HG03064 (cell line): ENCODE measurements around the gene RAB3B.
"Not testable (repeated sequence)": the region's sequence is repeated elsewhere in the genome, so short reads cannot be mapped to it uniquely, and the experiment has no call there.

Experiments used
- ATAC-seq: cut with Tn5 transposase; IDR thresholded peaks from one replicate; pipeline ENCODE4 v1.9.1; 2021; ENCODE audit warnings: low read depth; ENCODE audit not compliant: unreplicated experiment

RAB3B gene

GRCh38 chr1:51989582-51990477, 670 bp downstream of the RAB3B start:
- ATAC-seq: no peak

- ATAC-seq: no peak
These were observed 2.2 kb downstream of the RAB3B start for GRCh38 chr1:51988254-51988653.

DNA sequence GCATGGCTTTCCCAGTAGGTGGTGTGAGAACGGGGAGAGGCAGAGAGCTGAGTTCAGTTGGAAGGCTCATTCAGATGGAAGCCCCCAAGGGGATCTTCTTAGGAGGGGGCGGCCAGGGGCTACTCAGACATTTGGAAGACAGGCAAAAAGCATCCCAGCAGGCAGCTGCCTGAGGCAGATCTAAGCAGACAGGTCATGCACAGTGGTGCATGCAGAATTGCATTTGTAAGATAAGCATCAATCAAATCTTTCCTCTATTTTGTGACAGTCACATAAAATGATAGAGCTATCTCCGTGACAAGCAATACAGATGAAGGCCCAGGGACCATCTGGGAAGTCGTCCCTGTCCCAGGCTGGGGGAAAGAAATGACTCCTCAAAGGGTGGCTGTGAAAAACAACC, 3.8 kb downstream of the RAB3B start:
- ATAC-seq: no peak

- ATAC-seq: no peak
These were observed 8.3 kb downstream of the RAB3B start for GRCh38 chr1:51982161-51982560.

GRCh38 chr1:51981555-51981954, 8.9 kb downstream of the RAB3B start:
- no peak for ATAC-seq

DNA sequence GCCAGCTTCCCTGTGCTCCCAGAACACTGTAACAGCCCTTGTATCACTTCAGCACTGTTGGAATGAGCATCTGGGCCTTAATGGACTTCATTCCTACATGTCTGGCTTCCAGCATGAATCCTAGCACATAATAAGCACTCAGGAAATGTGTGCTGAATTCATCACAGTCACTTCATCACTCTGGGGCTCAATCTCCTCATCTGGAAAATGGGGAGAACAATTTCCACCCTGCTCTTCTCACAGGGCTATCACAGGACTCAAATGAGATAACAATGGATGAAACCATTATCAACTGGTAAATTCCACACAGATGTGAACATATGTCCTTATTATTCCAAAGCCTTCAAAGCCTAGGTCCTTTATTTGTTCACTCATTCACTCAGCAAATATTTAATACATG, 12.4 kb downstream of the RAB3B start:
- ATAC-seq: no peak

DNA sequence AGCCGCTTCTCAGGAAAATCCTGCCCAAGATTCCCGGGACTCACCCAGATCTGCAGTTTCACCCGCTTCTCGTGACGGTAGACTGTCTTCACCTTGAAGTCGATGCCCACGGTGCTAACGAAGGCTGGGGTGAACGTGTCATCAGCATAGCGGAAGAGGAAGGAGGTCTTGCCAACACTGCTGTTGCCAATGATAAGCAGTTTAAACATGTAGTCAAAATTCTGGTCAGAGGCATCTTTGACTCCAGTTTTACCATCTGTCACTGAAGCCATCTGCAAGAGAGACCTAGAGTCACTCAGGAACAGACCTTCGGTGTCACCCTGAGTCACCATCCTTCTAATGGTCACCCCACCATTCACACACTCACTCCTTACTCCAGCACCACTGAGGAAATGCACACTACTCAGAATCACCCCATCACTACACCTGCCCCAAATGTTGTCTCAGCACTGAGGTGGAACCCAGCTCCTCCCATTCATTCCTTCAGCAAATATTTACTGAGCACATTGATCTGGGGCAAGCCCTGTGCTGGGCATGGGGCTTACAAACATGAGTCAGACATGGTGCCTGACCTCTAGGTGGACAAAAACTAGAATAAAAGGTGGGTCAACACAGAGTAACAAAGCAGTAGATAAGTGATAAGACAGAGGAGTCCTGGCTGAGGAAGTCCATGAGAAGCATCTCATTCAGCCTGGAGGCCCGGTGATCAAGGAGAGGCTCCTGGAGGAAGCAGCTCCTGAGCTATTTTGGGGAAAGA, 13.5 kb downstream of the RAB3B start:
- ATAC-seq: no peak

- ATAC-seq: no peak
These were observed 16.7 kb downstream of the RAB3B start for GRCh38 chr1:51973587-51974474.

DNA sequence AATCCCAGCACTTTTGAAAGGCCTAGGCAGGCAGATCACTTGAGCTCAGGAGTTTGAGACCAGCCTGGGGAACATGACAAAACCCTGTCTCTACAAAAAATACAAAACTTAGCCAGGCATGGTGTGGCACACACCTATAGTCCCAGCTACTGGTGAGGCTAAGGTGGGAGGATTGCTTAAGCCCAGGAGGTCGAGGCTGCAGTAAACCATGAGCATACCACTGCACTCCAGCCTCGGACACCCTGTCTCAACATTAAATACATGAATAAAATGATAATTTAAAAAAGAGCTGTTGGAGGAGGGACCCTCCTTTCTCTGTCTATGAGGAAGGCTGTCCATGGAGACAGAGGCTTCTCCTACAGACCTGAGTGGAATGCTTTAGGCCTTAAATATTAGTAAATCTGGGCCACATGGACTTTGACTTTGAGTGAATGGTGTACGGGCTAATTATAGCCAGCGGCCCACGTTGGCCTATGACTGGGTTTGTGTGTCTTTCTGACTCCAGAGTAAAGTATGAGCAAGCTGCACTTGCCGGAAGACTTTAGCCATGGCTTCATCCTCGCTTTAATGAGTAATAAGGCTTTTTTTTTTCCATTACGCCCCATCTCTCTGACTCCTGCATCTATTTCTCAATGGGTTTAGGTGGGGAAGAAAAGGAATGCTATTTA, 21.3 kb downstream of the RAB3B start:
- no peak for ATAC-seq

DNA sequence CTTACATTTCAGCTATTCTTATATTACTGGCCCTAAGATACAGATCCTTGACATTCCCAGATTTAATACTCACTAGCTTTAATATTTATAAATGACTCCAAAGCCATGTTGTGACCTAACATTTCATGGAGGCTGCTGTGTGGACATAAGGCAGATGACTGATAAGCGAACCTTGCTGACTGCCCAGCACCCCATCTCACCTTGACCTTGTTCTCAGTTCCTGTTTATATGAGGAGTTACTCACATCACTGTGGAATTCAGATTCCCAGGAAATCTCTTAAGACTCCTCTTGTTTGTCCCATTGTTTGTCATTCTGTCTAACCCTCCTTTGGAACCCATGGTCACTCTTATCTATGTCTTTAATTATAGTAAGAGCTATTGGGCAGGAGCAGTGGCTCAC, 21.9 kb downstream of the RAB3B start:
- no peak for ATAC-seq

DNA sequence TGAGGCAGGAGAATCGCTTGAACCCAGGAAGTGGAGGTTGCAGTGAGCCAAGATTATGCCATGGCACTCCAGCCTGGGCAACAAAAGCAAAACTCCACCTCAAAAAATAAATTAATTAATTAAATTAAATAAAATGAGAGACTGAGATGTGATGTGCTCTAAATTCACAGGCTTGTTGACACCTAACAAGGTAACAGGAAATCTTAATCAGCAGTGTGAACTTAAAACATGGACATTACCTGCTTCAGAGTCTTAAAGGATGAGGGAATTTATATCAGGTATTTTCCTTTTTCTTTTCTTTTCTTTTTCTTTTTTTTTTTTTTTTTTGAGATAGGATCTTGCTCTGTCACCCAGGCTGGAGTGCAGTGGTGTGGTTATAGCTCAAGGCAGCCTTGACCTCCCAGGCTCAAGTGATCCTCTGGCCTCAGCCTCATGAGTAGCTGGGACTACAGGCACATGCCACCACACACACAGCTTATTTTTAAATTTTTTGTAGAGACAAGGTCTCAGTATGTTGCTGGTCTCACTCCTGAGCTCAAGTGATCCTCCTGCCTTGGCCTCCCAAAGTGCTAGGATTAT, 23.2 kb downstream of the RAB3B start:
- not testable (repeated sequence) for ATAC-seq

- ATAC-seq: no peak
These were observed 23.9 kb downstream of the RAB3B start for GRCh38 chr1:51966559-51966958.

DNA sequence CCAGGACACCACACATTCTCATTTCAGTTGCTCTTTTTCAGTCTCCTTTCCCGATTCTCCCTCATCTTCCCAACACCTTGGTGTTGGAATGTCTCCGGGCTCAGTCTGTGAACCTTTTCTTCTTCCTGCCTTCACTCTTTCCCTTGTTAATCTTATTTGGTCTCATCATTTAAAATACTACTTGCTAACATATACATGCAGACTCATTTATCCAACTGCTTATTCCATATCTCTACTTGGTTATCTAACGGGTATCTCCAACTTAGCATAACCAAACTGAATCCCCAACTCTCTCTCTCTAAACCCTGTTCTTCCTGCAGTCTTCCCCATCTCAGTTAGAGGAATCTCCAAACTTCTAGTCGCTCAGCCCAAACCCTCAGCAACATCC, 26.2 kb downstream of the RAB3B start:
- no peak for ATAC-seq

DNA sequence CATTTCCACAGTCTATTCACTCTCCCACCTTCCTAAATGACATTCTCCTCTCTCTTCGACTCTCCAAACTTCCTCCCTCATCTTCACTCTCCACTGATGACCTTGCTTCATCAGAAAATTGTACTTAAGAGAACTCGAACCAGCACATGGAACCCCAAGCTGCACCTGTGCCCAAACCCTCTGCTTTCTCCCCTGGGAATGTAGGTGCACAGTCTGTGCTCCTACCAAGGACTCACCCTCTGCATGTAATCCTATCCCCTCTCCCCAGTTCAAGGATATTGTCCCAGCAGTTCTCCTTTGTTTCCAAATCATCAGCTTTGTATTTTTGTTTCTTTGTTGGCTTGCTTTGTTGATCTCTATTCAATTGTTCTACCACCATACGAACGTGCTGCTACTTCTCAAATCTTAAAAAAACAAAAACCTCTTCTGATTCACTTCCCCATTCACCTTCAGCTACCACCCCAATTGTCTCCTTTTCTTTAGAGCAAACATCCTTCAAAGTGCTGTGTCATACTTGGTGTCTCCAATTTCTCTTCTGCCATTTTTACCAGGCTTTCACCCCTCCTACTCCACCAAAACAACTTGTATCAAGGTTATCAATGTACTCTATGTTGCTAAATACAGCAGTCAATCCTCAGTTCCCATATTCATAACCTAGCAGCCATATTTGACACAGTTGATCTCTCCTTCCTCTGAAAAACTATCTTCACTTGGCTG, 26.8 kb downstream of the RAB3B start:
- ATAC-seq: no peak

- no peak for ATAC-seq
These were observed 27.8 kb downstream of the RAB3B start for GRCh38 chr1:51962486-51963356.

DNA sequence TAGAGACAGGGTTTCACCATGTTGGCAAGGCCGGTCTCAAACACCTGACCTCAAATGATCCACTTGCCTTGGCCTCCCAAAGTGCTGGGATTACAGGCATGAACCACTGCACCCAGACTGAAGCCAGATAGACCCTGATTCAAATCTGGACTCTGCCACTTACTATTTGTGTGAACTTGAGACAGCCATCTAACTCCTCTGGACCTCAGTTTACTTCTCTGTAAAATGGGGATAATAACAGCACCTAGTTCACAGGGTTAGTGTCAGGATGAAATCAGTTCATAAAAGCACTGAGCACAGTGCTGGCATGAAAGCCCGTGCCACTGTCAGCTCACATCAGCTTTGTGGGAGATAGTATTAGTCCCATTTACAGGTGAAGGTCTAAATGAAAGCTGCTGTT, 28.5 kb downstream of the RAB3B start:
- ATAC-seq: no peak

DNA sequence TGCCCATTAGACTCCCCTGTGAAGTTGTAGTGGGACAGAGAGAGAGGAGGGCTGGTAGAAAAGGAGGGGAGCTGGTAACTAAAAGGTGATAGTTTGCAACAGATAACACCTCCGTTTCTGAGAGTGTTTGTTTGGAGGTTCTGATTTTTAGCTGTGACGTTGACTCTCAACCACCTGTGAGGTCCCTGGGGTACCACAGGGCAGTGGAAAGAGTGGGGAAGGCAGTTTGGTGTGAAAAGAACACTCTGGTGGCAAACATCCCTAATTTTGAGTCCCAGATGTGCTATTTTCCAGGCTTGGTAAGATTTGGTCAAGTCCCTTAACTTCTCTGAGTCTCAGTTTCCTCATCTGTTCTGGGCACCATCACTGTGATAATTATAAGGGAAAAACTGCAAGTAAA, 29.3 kb downstream of the RAB3B start:
- ATAC-seq: no peak

DNA sequence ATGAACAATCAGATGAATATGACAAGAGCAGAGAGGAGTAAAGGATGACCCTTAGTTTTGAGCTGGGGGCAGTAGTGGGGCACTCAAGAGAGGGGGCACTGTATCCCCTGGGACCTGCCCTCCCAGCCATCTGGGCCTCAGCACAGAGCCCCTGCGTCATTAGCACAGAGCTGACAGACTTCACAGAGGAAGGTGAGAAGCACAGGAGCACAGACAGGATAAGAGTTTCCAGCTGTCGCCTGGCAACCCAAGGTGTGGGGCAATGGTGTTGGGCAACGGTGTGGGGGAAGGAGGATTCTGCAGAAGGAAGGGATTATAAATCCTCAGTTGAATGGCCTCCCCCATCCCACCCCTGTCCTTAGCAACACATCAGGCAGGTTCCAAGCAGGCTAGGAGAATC, 30.2 kb downstream of the RAB3B start:
- ATAC-seq: no peak
